IMR-90 (cell line): ENCODE results near the gene GABRE.

ENCODE experiments used
- BHLHE40 ChIP-seq: fragments of 150-350 bp; IDR thresholded peaks from 2 replicates; pipeline ENCODE4 v1.6.1; 2016; ENCODE audit warnings: mild to moderate bottlenecking, low read depth, low read length
- CEBPB ChIP-seq: IDR thresholded peaks from 2 replicates; pipeline ENCODE4 v1.6.1; 2012; ENCODE audit warnings: low read depth, low read length, improper control_type of control experiment
- CHD1 ChIP-seq: IDR thresholded peaks from 2 replicates; pipeline ENCODE4 v1.6.1; 2012; ENCODE audit warnings: low read depth, low read length, improper control_type of control experiment
- CTCF ChIP-seq: conservative IDR thresholded peaks from 2 replicates; pipeline ENCODE4 v1.5.1; 2012; ENCODE audit warnings: mild to moderate bottlenecking, low read depth, low read length, improper control_type of control experiment
- MAZ ChIP-seq: IDR thresholded peaks from 2 replicates; pipeline ENCODE4 v1.6.1; 2012; ENCODE audit warnings: low read depth, mild to moderate bottlenecking, low read length, improper control_type of control experiment, moderate library complexity, borderline replicate concordance
- POLR2A ChIP-seq: IDR thresholded peaks from 2 replicates; pipeline ENCODE4 v1.6.1; 2012; ENCODE audit warnings: mild to moderate bottlenecking, low read depth, low read length
- RFX5 ChIP-seq: IDR thresholded peaks from 2 replicates; pipeline ENCODE4 v1.8.0; 2012; ENCODE audit warnings: low read depth, mild to moderate bottlenecking, low read length, moderate library complexity
- SMC3 ChIP-seq: fragments of 150-350 bp; IDR thresholded peaks from 2 replicates; pipeline ENCODE4 v1.6.1; 2016; ENCODE audit warnings: low read depth, mild to moderate bottlenecking, antibody characterized with exemption, low read length, moderate library complexity

GRCh38 chrX:151912221-151912620, 62.3 kb downstream of the GABRE start:
- no peak for TF ChIP-seq CTCF
- no peak for TF ChIP-seq MAZ
- TF ChIP-seq SMC3 = no peak
- no peak for TF ChIP-seq POLR2A
- no peak for TF ChIP-seq BHLHE40
- no peak for TF ChIP-seq CEBPB
- no peak for TF ChIP-seq CHD1
- no peak for TF ChIP-seq RFX5
